Stimulated activated CD8-positive, alpha-beta memory T cell treated with anti-CD3 and anti-CD28 coated beads, Interleukin-2, amount 100 ng/mL, for 1 hour (primary cell): ENCODE data around the gene RGL3.
"Not testable (repeated sequence)": the region's sequence is repeated elsewhere in the genome, so short reads cannot be mapped to it uniquely, and the experiment has no call there.

Experiments
- DNase-seq, 2 donors: peaks; one replicate each; pipeline ENCODE4 v3.0.0-alpha.2; 2020; ENCODE audit warnings: low read depth in 2 of 2

The RGL3 gene

DNA sequence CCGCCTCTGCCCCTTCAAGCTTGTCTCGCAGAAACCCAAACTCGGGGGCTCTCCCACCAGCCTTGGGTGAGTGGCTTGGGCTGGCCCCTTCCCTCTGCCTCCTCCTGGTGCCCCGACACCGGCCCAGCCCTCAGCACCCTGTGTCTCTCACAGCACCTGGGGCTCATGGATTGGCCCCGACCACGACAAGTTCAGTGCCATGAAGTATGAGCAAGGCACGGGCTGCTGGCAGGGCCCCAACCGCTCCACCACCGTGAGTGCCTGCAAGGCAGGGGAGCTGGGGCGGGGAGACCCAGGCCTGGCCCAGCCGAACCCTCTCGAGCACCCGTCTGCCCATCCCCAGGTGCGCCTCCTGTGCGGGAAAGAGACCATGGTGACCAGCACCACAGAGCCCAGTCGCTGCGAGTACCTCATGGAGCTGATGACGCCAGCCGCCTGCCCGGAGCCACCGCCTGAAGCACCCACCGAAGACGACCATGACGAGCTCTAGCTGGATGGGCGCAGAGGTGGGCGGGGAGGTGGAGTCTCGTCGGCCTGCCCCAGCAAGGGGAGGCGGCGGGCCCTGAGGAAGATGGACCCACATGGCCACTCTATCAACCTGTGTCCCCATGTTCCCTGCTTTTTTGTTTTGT lies 29.9 kb upstream of the RGL3 start:
- no peak for DNase-seq

GRCh38 chr19:11448410-11448809 lies 29.3 kb upstream of the RGL3 start:
- no peak for DNase-seq

DNA sequence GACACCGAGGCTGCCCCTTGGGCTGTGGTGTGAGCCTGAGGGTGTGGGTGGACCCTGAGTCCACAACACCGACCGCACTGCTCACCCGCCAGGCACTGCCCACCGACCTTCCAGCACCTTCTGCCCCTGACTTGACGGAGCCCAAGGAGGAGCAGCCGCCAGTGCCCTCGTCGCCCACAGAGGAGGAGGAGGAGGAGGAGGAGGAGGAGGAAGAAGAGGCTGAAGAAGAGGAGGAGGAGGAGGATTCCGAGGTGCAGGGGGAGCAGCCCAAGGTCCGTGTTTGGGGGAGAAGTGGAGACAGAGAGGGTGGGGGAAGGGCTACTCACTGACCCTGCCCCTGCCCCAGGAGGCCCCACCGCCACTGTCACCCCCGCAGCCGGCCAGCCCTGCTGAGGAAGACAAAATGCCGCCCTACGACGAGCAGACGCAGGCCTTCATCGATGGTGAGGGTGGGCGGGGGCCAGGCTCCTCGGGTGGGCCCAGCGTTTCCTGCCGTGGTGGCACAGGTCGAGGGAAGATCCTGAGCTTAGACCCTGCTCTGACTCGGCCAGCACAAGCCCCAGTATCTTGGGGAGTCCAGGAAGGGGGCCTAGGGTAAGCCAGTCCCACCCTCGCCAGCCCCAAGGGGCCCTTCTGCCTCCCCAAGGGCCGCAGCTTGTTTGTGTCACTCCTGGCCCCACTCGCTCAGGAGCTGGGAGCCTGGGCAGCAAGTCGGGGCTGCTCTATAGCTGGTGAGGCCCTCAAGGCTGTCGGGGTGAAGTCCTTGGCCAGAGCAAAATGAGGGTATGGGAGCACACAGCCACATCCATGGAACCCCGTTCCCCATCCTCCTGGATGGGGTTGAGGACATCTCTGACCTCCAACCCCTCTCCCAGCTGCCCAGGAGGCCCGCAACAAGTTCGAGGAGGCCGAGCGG lies 28.5 kb upstream of the RGL3 start:
- DNase-seq, result no peak

DNA sequence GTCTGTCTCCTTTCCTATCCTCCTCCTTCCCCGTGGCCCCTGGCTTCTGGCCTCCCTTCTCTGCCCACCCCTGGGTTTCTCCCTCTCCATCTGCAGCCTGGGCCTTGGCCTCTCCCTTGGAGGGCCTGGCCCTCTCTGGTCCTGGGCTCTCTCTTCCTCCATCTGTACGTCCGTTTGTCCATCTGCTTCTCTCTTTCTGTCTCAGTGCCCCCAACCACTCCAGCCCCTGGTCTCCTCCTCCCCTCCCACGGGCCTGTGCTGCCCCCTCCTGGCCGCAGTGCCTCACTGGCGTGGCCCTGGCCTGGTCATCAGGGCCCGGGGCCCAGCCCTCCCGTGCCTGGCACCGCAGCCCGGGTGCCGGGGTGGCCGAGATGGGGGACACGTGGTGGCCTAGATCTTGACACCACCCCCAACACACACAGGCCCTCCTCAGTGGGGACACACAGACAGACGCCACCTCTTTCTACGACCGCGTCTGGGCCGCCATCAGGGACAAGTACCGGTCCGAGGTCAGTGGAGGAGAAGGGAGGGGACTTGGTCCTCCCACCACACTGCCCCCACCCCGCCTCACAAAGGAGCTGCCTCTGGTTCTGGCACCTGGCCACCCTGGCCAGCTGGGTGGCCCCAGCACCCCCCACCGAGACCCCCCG lies 27.7 kb upstream of the RGL3 start:
- peak in 1 of 2 donors; percentile 21 for DNase-seq

GRCh38 chr19:11446271-11446651 lies 27.1 kb upstream of the RGL3 start:
- no peak for DNase-seq

DNA sequence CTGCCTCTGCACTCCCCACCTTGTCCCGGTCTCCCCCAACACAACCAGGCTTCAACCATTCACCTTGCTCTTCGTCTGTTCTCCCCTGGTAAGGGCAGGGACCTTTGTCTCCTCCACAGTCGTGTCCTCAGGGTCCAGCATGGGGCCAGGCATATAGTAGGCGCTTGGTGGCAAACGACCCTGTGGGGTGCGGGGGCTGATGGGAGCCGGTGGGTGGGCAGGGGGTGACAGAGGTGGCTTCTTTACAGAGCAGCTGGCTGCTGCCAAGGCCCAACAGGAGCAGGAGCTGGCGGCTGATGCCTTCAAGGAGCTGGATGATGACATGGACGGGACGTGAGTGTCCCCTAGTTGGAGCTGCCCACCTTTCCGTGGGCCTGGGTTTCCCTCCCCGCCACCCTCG lies 26.0 kb upstream of the RGL3 start:
- DNase-seq, result no peak

GRCh38 chr19:11444059-11444458 lies 24.9 kb upstream of the RGL3 start:
- no peak for DNase-seq

DNA sequence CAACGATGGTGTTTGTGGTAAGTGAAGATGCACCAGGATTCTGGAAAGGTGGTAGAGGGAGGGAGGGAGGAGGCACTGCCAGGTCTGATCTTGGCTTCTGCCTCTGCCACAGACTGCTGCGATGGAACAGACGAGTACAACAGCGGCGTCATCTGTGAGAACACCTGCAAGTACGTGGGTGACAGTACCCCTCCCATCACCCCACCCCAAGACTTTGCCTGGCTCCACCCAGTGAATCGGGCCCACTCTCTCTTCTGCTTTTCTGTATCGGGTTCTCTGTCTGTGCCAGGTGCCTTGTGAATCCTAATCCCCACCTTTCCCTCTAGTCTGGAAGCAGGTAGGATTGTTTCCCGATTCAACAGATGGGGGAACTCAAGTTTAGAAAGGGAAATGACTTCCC lies 18.8 kb upstream of the RGL3 start:
- DNase-seq, result no peak

GRCh38 chr19:11435833-11436313 lies 16.8 kb upstream of the RGL3 start:
- no peak for DNase-seq

DNA sequence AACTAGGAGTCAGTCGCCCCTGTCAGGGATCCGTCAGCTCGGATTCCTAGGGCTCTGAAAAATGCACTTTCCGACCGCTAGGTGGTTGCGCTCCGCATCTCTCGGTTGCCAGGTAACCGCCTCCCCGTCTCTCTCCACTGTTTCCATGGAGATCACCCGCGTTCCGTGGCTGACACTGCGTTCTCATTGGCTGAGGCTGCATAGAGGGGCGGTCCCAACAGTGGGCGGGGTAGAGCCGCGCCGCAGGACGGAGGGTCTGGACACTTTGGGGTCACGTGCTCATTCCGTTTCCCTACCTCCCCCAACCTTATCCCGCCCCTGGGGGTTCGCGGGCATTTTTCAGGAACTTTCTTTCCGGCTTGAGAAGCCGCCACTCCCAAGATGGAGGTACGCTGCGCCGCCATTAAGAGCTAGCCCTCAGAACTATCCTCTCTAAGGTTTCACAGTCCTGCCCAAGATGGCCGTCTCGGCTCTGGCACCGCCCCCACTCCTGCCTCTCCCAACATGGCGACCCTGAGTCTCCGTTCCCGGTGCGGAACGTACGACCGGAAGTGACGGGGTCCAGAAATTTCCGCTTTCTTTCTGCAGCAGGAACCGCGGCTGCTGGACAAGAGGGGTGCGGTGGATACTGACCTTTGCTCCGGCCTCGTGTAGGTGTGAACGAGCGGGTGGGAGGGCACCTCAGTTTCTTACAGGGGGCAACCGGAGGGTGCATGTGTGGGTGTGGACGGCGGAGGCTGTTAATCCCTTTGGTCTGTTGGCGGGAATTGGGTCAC lies 16.1 kb upstream of the RGL3 start, which contains the start of the genes ODAD3 and PRKCSH:
ODAD3 (minus strand) TSS at position 65 of the 776 bp plus-strand sequence. CDS start 105 bp downstream, outside the sequence.
PRKCSH (plus strand) TSS at position 579 of the 776 bp plus-strand sequence. CDS start 483 bp downstream, outside the sequence.
- peak; percentile 96 to 97 for DNase-seq

DNA sequence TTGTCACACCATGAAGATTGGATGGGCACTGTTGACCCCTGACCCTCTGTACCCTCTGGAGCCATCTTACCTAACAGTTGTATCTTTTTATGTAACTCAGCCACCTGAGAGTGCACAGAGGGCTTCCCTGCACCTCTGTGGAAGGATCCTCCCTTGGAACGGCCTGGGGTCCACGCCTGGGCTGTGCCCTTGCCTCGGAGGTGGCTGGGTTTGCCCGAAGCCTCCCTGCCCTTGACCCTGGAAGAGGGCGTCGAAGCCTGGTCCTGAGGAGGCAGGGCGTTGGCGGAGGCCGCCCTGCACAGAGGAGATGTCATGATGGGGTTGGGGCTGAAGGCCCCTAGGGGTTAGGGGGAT lies 15.6 kb upstream of the RGL3 start:
- DNase-seq, result no peak

- not testable (repeated sequence) for DNase-seq
These were observed 14.4 kb upstream of the RGL3 start for GRCh38 chr19:11433526-11433925.

GRCh38 chr19:11426656-11427055 lies 7.5 kb upstream of the RGL3 start:
- no peak for DNase-seq

DNA sequence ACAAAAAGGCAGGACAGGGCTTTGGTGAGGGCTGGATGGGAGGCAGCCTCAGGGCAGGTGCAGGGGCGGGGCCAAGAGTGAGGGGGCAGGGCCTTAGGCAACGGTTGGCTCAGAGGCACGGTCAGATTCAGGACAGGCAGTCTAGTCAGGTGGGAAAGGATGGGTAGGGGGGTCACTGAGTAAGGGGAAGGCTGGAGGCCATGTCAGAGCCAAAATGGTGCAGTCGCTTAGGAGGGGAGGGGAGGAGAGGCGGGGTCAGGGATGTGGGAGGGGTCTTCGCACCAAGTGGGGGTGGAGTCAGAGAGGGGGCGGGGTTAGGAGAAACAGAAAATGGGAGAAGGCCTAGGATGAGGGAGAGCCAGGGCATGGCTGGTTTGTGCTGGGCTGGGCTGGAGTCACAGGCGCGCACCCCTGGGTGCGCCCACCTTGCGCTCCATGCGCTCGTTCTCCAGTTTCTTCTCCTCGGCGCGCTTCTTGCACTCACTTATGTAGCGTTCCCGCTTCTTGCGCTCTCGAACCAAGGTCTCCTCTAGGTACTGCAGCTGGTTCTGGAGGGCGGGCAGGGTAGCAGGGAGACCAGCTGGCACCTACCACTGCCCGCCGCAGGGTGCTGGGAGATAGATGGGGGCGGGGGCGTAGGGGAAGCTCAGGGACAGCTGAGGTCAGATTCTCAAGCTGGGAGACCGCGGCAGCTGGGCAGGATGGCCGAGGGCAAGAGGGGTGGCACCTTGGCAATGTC lies 6.8 kb upstream of the RGL3 start:
- no peak for DNase-seq

DNA sequence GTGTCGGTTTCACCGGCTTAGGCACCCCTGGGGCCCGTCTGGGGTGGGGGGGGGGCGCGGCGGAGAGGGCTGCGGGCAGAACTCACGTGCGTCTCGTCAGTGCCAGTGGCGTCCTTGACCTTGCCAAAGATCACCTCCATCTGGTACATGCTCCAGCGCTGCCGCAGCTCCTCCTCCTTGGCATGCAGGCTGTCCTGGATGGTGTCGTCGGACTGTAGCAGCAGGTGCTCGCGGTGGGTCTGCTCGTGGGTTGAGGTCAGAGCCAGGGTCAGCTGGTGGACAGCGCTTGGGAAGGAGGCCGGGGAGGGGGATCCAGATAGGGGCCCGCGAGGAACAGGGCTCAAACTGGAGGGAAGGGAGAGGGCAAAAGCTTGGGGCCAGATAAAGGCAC lies 4.7 kb upstream of the RGL3 start:
- no peak for DNase-seq

DNA sequence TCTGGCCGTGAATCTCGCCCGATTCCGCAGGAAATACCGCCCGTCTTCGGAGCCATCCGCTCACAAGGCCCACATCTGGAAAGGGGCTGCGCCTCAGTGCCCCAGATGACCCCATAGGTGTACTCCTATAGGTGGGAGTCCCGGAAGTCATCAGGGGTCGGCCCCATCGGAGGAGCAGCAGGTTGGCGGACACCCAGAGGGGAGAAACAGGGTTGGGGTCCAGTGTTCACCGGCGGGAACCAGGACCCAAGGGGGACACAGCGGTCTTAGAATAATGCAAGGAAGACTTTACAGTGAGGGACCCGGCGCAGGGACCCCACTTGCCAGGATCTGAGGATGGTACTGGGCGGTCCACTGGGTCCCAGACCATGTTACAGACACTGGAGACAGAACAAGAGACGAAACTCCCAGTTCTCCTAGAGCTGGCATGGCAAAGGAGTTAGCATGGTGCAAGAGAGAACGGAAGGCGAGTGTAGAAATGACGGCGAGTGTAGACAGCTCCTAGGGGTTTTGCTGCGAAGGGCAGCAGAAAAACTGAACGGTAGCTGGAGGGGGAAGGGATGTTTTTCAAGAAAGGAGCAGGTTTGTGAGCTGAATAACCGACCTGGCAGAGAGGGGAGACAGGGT lies 4.2 kb upstream of the RGL3 start:
- no peak for DNase-seq

GRCh38 chr19:11422163-11423065 lies 3.3 kb upstream of the RGL3 start:
- peak in 1 of 2 donors; percentile 39 for DNase-seq

DNA sequence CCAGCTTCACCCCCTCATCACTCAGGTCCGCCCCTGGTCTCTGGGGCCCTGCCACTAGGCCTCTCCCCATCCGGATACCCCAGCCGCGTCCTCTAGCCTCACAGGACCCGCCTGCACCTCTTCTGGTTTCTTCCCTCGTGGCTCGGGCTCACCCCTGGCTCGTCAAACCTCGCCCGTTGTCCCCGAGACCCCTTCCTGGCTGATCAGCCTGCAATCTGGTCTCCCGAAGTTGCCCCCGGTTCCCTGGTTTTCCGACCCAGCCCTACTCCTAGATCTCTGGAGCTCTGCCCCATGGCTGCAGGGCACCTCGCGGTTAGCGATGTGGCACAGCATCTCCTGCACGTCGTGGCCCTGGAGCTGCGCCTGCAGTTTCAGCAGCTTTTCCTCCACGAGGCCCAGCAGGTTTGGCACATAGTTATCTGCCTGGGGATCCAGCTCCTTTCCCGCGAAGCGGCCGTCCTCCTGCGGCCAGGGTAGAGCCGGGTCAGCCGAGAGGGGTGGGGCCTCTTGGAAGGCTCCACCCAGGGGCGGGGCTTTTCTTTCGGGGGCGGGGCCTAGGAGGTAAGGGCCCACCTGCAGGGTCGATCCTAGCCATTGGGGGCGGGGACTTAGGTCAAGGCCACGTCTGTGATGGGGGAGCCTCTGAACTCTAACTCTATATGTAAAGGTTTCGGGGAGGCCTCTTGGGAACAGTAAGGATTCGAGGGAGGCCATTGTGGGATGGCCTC lies 2.4 kb upstream of the RGL3 start:
- peak in 1 of 2 donors; percentile 24 for DNase-seq
